Fibroblast of villous mesenchyme (primary cell): Measurements from ENCODE around the gene IFFO2. TPM values are rescaled to one million over a fixed set of nuclear protein-coding genes. Genes with fewer than 3 reads are reported as not detected.

Experiments
- DNase-seq: peaks from one replicate; pipeline ENCODE4 v3.0.0-alpha.2; 2010; ENCODE audit warnings: low read depth
- H3K4me3 ChIP-seq: 2 replicates; pipeline ENCODE4 v1.5.1; 2011; ENCODE audit warnings: low read depth, mild to moderate bottlenecking, low read length
- total RNA-seq: library from RNA; depleted of rRNA; stranded (reverse); fragments of >200 nt; gene quantifications from 2 replicates; pipeline ENCODE4 v1.2.3, GENCODE V29; 2012
- TF ChIP-seq, protein P1 (sequence below): IDR thresholded peaks from 2 replicates; pipeline ENCODE4 v1.5.1; 2012; ENCODE audit warnings: low read depth, mild to moderate bottlenecking, low read length; ENCODE audit not compliant: insufficient read depth

Gene IFFO2
- total RNA-seq: 11.2 and 15.5 TPM in 2 replicates

DNA sequence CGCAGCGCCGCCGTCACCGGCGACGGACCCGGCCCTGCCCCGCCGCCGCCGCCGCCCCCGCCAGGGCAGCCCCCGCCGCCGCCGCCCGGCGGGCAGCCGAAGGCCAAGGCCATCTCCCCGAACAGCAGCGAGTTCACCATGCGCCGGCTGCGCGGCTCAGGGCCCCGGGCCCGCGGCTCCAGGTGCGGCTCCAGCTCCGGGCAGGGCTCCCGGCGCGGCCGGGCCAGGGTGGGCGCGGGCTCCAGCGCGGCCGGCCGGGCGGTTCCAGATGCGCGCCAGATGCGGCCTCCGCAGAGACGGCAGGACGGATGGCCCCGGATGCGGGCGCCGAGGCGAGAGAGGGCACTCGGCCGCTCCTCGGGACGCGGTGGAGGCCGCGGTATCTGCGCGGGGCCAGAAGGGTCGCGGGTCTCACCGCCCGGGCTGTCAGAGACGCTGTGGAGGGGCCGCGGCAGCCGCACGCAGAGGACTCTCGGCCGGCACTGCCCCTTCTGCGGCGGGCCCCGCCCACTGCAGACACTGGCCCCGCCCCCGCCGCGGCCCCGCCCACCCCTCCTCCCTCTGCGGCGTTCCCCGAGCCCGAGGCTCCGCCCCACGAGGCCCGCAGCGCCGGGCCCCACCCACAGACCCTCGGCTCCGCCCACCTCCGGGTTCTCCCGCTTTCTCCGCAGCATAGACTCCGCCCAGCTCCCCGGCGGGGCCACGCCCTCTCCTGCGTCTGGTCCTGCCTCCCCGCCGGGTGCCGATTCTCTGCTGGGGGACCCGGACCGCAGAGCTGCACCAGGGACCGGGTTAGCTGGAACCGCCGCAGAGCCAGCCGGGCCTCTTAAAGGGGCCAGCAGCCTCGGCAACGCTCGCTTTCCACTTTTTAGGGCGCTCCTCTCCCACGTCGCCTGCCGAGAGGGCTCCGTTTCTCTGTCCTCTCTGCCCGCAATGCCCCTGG, at the start of gene IFFO2:
TSS of gene IFFO2 (minus strand) at position 484 of the 943 bp plus-strand sequence. CDS start at position 140, 344 bp downstream.
- peak within 1 kb of the TSS; percentile 72 for H3K4me3 ChIP-seq
- TF ChIP-seq, protein P1, sequence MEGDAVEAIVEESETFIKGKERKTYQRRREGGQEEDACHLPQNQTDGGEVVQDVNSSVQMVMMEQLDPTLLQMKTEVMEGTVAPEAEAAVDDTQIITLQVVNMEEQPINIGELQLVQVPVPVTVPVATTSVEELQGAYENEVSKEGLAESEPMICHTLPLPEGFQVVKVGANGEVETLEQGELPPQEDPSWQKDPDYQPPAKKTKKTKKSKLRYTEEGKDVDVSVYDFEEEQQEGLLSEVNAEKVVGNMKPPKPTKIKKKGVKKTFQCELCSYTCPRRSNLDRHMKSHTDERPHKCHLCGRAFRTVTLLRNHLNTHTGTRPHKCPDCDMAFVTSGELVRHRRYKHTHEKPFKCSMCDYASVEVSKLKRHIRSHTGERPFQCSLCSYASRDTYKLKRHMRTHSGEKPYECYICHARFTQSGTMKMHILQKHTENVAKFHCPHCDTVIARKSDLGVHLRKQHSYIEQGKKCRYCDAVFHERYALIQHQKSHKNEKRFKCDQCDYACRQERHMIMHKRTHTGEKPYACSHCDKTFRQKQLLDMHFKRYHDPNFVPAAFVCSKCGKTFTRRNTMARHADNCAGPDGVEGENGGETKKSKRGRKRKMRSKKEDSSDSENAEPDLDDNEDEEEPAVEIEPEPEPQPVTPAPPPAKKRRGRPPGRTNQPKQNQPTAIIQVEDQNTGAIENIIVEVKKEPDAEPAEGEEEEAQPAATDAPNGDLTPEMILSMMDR: no peak
- DNase-seq: peak; percentile 94

DNA sequence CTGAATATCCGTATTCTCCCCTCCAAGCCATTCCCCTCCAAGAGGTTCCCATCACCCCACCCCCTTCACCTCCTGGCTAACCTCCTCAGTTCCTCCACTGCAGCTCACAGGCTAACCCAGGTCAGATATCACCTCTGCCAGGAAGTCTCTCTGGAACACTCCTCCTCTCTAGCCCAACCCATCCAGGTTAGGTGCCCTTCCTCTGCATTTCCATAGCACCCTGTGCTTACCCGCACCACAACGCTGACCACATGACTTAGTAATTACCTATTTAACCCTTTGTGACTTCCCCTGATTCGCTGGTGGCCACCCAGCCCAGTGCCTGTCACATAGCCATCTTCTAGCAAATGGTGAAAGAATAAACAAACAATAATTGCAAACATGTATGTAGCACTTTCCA, 49.5 kb upstream of the IFFO2 start:
- DNase-seq: no peak
- TF ChIP-seq, protein P1: no peak
- no peak overlapping the region for H3K4me3 ChIP-seq

DNA sequence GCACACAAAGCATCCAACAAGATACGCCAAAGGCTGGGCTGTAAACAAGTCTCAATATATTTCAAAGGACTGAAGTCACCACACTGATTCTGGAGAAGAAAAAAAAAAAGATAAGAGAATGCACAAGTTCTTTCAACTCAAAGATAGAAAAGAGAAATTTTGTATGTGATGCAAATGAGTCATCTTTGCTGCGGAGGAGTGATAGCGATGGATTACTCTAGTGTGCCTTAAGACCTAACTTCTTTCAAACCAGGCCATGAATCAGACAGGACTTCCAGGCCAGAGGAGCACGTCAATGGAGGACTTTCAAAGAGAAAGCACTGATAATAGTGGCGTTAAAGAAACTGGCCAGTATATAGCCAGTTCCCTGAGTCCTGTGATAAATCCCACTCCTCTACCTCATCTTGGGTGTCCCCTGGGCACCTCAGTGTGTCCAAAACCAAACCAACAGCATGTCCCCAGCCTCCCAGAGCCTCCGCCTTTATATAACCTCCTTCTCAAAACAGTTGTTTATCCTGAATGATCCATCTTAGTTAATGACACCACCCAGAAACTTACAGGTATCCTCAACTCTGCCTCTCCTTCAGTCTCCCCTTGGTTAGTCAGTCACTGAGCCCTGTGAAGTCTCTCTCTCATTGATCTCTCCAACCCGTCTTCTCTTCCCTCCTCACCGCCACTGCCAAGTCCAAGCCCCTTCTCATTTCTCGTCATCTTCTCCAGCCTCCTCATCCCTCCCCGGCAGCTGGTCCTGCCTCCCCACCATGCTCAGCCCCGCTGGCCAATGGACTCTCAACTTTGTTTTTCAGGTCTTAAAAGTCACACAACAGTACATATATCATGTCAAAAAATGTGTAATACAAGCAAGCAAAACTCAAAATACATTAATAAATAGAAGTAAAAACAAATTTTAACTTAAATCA, 47.2 kb upstream of the IFFO2 start:
- peak; percentile 70 for DNase-seq
- TF ChIP-seq, protein P1: no peak
- no peak overlapping the region for H3K4me3 ChIP-seq

DNA sequence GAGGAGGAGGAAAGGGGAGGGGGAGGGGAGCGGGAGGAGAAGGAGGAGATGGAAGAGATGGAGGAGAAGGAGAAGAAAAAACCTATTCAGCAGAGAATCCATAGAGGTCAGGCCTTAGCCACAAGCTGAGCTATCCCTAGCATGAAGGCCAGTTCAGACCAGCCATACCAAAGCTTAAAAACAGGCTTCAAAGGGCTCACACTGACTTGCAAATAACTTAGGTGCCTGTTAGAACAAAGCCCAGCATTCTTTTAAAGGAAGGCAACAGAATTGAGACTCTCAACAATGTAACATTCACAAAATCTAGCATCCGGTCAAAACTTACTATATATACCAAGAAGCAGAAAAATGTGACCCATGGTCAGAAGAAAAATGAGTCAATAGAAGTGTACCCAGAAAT, 43.6 kb upstream of the IFFO2 start:
- no peak overlapping the region for H3K4me3 ChIP-seq
- TF ChIP-seq, protein P1: no peak
- no peak for DNase-seq

DNA sequence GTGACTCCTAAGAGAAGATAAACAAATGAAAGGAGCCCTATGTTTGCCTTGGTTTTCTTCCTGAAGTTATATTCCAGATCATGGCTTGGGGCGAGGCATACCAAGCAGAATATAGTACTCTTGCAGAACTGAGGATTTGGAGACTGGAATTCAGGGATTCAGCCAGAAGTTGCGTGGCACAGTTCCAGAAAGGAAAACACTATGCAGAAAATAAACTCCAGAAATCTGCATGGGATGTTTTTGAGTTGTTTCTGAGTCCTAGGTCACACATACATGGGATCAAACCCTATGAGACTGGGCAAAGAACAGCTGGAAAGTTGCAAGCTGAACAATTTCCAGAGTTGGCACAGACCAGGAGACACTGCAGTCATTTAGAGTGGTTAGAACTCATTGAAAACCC, 42.9 kb upstream of the IFFO2 start:
- TF ChIP-seq, protein P1: no peak
- no peak overlapping the region for H3K4me3 ChIP-seq
- peak; percentile 49 for DNase-seq

DNA sequence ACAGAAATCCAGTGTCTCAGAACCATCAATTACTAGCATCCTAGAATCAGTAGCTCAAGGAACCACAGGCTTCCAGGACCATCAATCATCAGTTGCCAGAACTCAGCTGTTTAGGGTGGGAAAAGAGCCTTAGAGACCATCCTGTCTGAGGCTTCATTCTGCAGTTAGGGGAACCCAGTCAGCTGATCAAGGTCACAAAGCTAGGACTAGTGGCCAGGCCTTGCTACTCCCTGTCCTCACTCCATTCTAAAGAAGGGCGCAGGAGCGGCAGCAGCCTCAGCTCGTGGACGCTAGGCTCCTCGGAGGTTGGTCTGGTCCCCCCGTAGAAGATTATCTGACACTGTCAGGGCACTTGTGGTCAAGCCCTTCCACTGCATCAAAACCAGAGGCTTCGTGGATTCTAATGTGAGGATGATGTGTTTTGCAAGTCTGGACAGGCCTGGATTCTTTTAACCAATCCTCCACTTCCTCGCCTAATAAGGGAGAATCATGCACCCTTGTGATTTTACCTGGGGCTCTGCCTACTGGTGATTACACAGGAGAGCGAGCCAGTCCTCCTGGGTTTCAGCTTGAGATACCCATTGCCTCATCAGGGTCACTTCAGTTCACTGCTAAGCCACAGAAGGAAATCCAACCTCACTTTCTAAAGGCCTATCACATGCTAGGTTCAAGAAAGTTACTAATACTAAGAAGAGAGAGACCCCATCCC, 41.7 kb upstream of the IFFO2 start:
- no peak overlapping the region for H3K4me3 ChIP-seq
- TF ChIP-seq, protein P1: no peak
- peak; percentile 21 for DNase-seq
